Measurements from ENCODE around the gene ATG10.

Gene ATG10

GRCh38 chr5:82163452-82164175 lies 191.8 kb downstream of the ATG10 start:
- TF ChIP-seq CTCF (IDR thresholded peaks at IDR 0.05; ENCODE audit: low read depth, low read length) = no peak
- in situ Hi-C loops (cut with HindIII; ENCODE audit: low sequenced_read_pairs) = no loop called here
- DNase-seq (ENCODE audit: low read depth, low spot score) = peak; percentile 55
- no peak overlapping the region for H3K4me3 ChIP-seq (ENCODE audit: low read depth, low read length)

- in situ Hi-C loops (cut with HindIII; ENCODE audit: low sequenced_read_pairs) = no loop called here
- peak; percentile 93 for DNase-seq (ENCODE audit: low read depth, low spot score)
- H3K4me3 ChIP-seq (ENCODE audit: low read depth, low read length) = no peak overlapping the region
Measured at GRCh38 chr5:82164176-82164976, 192.6 kb downstream of the ATG10 start.

GRCh38 chr5:82164977-82165713 lies 193.3 kb downstream of the ATG10 start:
- TF ChIP-seq CTCF (IDR thresholded peaks at IDR 0.05; ENCODE audit: low read depth, low read length) = no peak
- in situ Hi-C loops (cut with HindIII; ENCODE audit: low sequenced_read_pairs) = no loop called here
- DNase-seq (ENCODE audit: low read depth, low spot score) = peak; percentile 33
- H3K4me3 ChIP-seq (ENCODE audit: low read depth, low read length) = no peak overlapping the region

More at GRCh38 chr5:82164176-82164976, 192.6 kb downstream of the ATG10 start:
- no peak for TF ChIP-seq CTCF (IDR thresholded peaks at IDR 0.05; ENCODE audit: low read depth, low read length)

- peak; percentile 92 for DNase-seq (ENCODE audit: low read depth, low spot score)
- in situ Hi-C loops (cut with HindIII; ENCODE audit: low sequenced_read_pairs) = no loop called here
- H3K4me3 ChIP-seq (ENCODE audit: low read depth, low read length) = no peak overlapping the region
- TF ChIP-seq CTCF (IDR thresholded peaks at IDR 0.05; ENCODE audit: low read depth, low read length) = peak; percentile 64
Measured at GRCh38 chr5:82165740-82166530, 194.1 kb downstream of the ATG10 start.

GRCh38 chr5:82167372-82167935 lies 195.6 kb downstream of the ATG10 start:
- DNase-seq (ENCODE audit: low read depth, low spot score) = no peak
- no peak for TF ChIP-seq CTCF (IDR thresholded peaks at IDR 0.05; ENCODE audit: low read depth, low read length)

More at GRCh38 chr5:82167372-82167935, 195.6 kb downstream of the ATG10 start:
- no peak overlapping the region for H3K4me3 ChIP-seq (ENCODE audit: low read depth, low read length)
- in situ Hi-C loops (cut with HindIII; ENCODE audit: low sequenced_read_pairs) = no loop called here

Measured in astrocyte of the spinal cord (primary cell).